SH-SY5Y (cell line): Measurements from ENCODE around the gene FBXL15.

ENCODE experiments used
- GATA2 ChIP-seq: IDR thresholded peaks from 2 replicates; pipeline ENCODE4 v1.6.1; 2011; ENCODE audit warnings: mild to moderate bottlenecking, low read depth, low read length
- GATA3 ChIP-seq: IDR thresholded peaks from 2 replicates; pipeline ENCODE4 v1.6.1; 2011; ENCODE audit warnings: low read depth, mild to moderate bottlenecking, low read length, moderate library complexity

DNA sequence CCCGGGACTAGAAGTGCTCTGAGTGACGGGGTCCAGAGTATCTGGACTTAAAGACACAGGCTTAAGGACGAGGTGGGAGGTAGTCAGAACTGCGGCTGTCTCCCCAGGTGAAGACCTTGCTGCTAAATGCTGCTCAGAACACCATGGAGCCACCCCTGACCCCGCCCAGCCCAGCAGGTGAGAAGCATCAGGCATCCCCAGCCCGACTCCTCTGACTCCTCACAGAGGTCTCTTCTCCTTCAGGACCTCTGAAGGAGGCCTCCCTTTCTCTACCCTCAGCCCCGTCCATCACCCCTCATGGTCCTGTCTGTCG is 19.3 kb upstream of the FBXL15 start:
- TF ChIP-seq GATA3 (no peak), GATA2 (no peak)
